ENCODE data around the gene COPS7B. TPM values are rescaled to one million over a fixed set of nuclear protein-coding genes. Genes with fewer than 3 reads are reported as not detected.
A peak's percentile ranks its signal among the peaks of the same experiment; 100 is the strongest.

COPS7B gene
- total RNA-seq, 1 donor from 2014 or later, result 61.1 TPM

DNA sequence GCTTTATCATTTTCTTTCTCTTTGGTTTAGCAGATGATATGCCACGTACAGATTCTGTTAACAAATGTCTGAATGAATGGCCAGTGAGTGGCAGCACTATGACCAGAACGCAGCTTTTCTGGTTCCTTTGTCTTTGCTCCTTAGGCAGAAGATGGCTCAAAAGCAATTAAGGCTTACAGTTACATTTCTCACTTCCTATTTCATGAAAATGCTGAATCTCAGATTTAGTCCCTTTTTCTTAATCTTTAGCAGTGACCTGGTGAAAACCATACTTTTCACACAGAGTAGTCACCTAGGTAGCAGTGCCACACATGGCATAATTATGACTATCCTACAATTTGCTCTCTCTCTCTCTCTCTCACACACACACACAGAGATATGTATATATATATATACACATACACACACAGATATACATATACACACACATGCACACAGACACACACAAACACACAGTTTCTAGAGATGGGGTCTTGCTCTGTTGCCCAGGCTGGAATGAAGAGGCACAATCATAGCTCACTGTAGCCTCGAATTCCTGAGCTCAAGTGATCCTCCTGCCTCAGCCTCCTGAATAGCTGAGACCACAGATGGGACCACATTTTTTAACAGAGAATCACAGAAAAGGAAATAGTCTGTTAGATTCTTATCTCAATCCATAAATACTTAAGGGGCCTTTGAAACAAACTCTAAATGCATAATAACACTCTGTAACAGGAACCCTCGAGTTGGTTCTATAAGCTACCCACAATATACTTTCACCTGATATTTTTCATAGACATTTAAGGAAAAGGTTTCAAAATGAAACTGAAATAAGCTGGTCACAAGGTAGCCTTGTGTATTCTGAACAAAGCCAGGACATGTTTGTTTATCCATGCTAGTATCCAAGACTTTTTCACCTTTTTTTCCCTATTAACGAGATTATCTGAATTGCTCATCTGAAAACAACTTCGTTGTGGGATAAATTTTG, 16.8 kb upstream of the COPS7B start:
- H3K27me3 Mint-ChIP-seq (ENCODE audit: insufficient read depth), result no peaks in the 10 kb centered on the region
- H3K36me3 Mint-ChIP-seq (ENCODE audit: low read depth), result no peaks in the 10 kb centered on the region
- peaks cover 34% of the 10 kb centered on the region for H3K4me1 Mint-ChIP-seq (ENCODE audit: low read depth)
- H3K9me3 Mint-ChIP-seq, result no peaks in the 10 kb centered on the region
- no peak for DNase-seq (ENCODE audit: low spot score)
- H3K4me3 Mint-ChIP-seq, result no peak overlapping the region
- intact Hi-C loops (cut with micrococcal nuclease), result no loop called here
- H3K27ac Mint-ChIP-seq, result no peak overlapping the region

DNA sequence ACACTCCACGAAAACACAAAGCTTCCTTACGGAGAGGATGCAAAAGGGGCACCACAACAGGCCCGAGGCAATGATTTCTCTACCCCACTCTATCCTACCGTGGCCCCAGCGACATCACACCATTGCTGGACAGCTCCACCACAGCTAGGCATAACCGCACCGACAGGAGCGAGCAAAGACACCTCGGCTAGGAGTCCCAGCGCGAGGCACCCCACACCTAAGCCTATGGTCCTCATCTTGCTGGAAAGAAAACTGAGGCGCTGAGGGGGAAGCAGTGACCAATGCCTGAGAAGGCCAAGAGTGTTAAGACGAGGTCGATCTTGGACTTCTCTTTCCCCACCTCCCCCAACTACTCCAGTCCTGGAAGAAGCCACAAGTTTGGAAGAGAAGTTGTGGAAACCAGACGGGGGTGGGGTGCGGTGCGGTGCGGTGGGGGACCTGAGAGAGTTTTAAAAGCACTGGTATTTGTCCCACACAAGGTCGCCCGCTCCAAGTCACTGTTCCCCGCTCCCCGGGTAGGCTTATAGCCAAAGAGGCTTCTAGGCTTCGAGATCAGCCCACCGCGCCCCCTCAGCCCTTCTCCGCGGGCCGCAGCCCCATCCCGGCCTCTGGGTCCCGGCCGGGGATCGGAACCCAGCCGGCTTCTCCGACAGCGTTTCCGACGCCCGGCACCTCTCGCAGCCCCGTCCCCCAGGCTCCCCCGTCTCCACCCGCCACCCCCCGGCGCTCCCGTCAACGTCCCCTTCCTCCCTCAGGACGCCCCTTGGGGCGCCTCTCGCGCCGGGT, 5.9 kb upstream of the COPS7B start:
- peak overlapping the region; percentile 59 for H3K27ac Mint-ChIP-seq
- H3K36me3 Mint-ChIP-seq (ENCODE audit: low read depth), result peaks cover 7% of the 10 kb centered on the region
- DNase-seq (ENCODE audit: low spot score), result no peak
- no peaks in the 10 kb centered on the region for H3K9me3 Mint-ChIP-seq
- H3K4me1 Mint-ChIP-seq (ENCODE audit: low read depth), result peaks cover 49% of the 10 kb centered on the region
- H3K27me3 Mint-ChIP-seq (ENCODE audit: insufficient read depth), result no peaks in the 10 kb centered on the region
- H3K4me3 Mint-ChIP-seq, result peak overlapping the region; percentile 93
- intact Hi-C loops (cut with micrococcal nuclease), result loop anchor here (2.0 to 5.0 kb wide), 3 partner anchors 104 to 1858 kb away; partner anchors contain the start of genes ATG16L1, FBXO36 and TRIP12

DNA sequence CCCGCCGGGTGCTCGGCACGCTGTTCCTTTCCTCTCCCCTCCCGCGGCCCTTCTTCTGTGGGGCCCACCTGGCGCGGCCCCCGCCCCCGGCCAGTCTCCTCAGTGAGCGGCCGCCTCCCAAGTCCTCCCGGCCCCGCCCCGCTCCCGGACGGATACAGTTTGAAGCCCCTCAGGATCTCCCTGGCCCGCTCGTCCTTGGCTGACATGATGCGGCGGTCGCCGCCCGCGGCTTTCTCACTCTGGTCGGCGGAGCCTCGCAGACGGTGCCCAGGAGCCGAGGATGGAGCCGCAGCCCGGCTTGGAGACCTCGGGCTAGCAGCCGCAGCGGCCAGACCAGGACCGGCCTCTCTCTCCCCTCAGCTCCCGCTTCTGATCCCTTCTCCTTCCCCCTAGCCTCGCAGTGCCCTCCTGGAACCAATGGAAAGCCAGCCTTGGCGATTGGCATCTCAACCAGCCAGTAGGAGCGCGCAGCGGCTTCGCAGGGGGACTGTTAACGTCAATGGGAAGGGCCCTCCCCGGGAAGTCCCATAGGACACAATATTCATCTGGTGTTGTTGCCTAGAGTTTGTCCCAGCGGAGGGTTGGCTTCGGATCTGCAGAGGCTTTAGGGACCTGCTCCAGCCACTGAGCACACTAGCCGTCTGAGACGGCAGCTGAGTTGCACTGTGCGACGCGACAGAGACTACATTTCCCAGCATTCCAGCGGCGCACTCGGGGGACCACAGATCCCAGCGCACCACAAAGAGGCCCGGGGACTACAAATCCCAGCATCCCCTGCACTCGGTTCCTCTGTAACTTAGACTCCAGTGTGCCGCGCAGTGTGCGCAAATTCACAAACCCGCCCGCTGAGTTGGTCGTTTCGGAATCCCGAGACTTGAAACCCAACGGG, 5.1 kb upstream of the COPS7B start, which contains the start of gene PDE6D:
Gene PDE6D (minus strand): TSS at position 374 of the 889 bp plus-strand sequence. CDS start 168 bp downstream, at position 206.
- Mint-ChIP-seq H3K27ac (peak within 1 kb of the TSS; percentile 94), H3K4me3 (peak within 1 kb of the TSS; percentile 93), H3K4me1 (ENCODE audit: low read depth) (peaks cover 56% of the 10 kb centered on the region), H3K36me3 (ENCODE audit: low read depth) (peaks cover 7% of the 10 kb centered on the region), H3K27me3 (ENCODE audit: insufficient read depth) (no peaks in the 10 kb centered on the region), H3K9me3 (no peaks in the 10 kb centered on the region)
- peak; percentile 98 for DNase-seq (ENCODE audit: low spot score)
- intact Hi-C loops (cut with micrococcal nuclease), result loop anchor here (1.0 to 5.0 kb wide), 10 partner anchors 66 to 1858 kb away; partner anchors contain the start of genes ATG16L1, FBXO36, NCL and PSMD1

DNA sequence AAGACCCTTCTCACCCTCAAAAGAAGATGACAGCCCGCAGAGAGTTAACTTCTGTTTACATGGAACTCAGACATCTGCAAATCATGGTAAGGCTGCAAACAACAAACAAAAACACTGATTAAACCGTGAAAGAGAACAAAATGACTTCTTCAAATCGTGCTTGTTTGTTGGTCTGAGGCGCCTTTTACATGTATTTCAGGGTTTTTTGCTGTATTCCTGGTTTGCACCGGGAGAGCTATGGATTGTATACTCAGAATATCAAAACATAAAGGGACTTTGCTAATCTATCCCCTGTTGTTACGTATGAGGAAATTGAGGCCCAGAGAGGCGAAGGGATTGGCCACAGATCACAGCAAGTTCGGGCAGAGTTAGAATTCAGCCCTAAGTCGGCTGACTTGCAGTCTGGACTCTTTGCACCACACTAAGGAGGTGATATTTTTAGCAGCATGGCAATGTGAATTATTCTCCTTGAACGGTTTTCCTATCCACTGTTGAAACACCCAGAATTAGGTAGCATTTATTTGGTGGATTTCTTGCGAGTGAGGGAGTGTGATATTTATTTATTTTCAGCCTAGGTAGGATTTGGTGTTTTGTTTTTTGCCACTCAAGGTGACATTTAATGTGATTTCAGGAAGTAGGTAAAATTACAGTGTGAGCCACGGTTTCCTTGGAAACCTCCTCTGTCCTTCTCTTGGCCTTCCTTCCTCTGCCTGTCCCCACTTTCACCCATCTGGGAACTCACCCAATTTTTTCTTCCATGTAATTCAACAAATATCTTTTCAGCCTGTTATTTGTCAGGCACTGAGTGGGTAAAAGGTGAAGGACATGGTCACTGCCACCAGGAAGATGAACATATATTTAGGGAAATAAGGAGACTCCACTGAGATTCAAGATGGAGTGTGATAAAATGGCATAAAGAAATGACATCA, 4.2 kb upstream of the COPS7B start:
- Mint-ChIP-seq H3K36me3 (ENCODE audit: low read depth) (peaks cover 7% of the 10 kb centered on the region), H3K4me3 (peak overlapping the region; percentile 93), H3K27me3 (ENCODE audit: insufficient read depth) (no peaks in the 10 kb centered on the region), H3K27ac (peak overlapping the region; percentile 94), H3K4me1 (ENCODE audit: low read depth) (peaks cover 62% of the 10 kb centered on the region), H3K9me3 (no peaks in the 10 kb centered on the region)
- DNase-seq (ENCODE audit: low spot score), result no peak
- intact Hi-C loops (cut with micrococcal nuclease), result loop anchor here (1.0 to 5.0 kb wide), 10 partner anchors 67 to 1859 kb away; partner anchors contain the start of genes ATG16L1, FBXO36, NCL and PSMD1

DNA sequence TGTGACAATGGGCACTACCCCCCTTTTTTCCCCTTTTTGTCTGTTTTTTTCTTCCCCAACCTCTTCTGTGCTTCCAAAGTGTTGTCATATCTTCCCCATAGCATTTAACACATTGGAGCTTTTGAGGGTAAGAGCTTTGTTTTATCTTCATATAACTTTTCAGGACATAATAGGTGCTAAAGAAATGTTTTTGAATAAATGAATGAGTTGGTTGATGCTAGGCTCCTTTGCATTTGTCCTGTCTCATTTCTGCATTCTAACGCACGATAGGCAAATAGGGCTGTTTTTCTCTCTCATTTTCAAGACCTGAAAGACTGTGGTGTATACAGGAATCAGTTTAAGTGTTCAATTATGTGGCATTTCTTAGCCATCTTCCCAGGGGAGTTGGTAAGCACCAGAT, 832 bp upstream of the COPS7B start:
- no peak for DNase-seq (ENCODE audit: low spot score)
- peaks cover 54% of the 10 kb centered on the region for H3K4me1 Mint-ChIP-seq (ENCODE audit: low read depth)
- peak overlapping the region; percentile 86 for H3K27ac Mint-ChIP-seq
- no peaks in the 10 kb centered on the region for H3K9me3 Mint-ChIP-seq
- intact Hi-C loops (cut with micrococcal nuclease), result loop anchor here (5.0 kb wide), 1 partner anchor 767 kb away; the partner anchor contains the start of genes EIF4E2 and TIGD1
- H3K4me3 Mint-ChIP-seq, result peak overlapping the region; percentile 94
- no peaks in the 10 kb centered on the region for H3K27me3 Mint-ChIP-seq (ENCODE audit: insufficient read depth)
- peaks cover 10% of the 10 kb centered on the region for H3K36me3 Mint-ChIP-seq (ENCODE audit: low read depth)

DNA sequence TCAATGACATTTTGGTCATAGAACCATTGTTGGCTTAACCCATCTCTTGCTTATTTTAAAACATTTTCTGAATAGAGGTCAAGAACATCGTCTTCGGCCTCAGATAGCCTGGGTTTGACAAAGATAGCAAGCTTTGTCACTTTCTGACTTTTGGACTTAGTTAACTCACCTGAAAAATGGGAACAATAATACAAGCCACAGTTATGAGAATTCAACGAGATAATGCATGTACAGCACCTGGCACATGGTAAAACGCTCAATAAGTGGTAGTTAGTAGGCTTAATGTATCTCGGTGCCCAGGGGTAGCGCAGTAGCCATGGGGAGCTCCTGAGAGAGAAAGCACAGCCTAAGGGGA, 446 bp upstream of the COPS7B start:
- Mint-ChIP-seq H3K36me3 (ENCODE audit: low read depth) (peaks cover 10% of the 10 kb centered on the region), H3K27ac (peak overlapping the region; percentile 86), H3K4me1 (ENCODE audit: low read depth) (peaks cover 54% of the 10 kb centered on the region), H3K27me3 (ENCODE audit: insufficient read depth) (no peaks in the 10 kb centered on the region), H3K4me3 (peak overlapping the region; percentile 94), H3K9me3 (no peaks in the 10 kb centered on the region)
- intact Hi-C loops (cut with micrococcal nuclease), result loop anchor here (1.0 to 5.0 kb wide), 2 partner anchors 173 to 767 kb away; partner anchors contain the start of genes EIF4E2 and TIGD1
- DNase-seq (ENCODE audit: low spot score), result no peak

DNA sequence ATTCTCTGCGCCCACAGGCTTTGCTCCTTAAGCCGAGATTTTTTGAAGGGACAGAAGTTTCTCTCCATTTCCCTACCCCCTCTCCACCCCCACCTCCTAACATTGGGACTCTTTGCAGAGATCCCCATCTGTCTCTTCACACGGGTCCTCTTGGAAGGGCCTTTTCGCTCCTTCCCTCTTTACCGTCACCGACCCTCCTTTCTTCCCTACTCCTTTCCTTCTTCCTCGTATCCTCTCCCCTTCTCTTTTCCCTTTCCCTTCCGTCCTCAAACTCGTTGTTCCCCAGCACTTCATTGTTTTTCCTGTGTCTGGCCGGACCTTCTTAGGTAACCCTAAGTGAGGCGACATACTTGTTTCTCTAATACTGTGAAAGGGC, 660 bp downstream of the COPS7B start:
- peak overlapping the region; percentile 94 for H3K4me3 Mint-ChIP-seq
- intact Hi-C loops (cut with micrococcal nuclease), result loop anchor here (1.0 to 5.0 kb wide), 2 partner anchors 175 to 765 kb away; partner anchors contain the start of genes EIF4E2 and TIGD1
- no peaks in the 10 kb centered on the region for H3K9me3 Mint-ChIP-seq
- peaks cover 18% of the 10 kb centered on the region for H3K36me3 Mint-ChIP-seq (ENCODE audit: low read depth)
- H3K27ac Mint-ChIP-seq, result peak overlapping the region; percentile 88
- H3K4me1 Mint-ChIP-seq (ENCODE audit: low read depth), result peaks cover 44% of the 10 kb centered on the region
- H3K27me3 Mint-ChIP-seq (ENCODE audit: insufficient read depth), result no peaks in the 10 kb centered on the region
- no peak for DNase-seq (ENCODE audit: low spot score)

DNA sequence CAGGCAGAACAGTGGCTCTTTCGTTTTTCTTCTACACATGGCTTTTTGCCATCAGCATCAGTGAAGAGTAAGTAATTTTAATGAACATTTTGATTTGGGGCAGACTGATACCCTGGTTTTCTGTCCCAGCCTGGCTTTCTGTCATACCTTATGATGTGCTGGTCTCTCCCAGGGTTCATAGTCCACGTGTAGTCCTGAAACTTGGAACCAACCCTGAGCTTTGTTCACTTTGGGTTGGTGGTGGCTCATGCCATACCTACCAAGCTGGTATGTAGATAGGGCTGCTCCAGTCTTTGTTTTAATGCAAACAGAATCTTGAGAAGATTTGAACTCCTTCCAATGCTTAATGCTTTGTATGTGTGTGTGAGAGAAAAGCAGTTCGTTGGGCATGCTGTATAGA, 4.9 kb downstream of the COPS7B start:
- Mint-ChIP-seq H3K27me3 (ENCODE audit: insufficient read depth) (no peaks in the 10 kb centered on the region), H3K27ac (no peak overlapping the region), H3K4me1 (ENCODE audit: low read depth) (peaks cover 13% of the 10 kb centered on the region), H3K36me3 (ENCODE audit: low read depth) (peaks cover 31% of the 10 kb centered on the region), H3K9me3 (no peaks in the 10 kb centered on the region), H3K4me3 (no peak overlapping the region)
- intact Hi-C loops (cut with micrococcal nuclease), result no loop called here
- no peak for DNase-seq (ENCODE audit: low spot score)

DNA sequence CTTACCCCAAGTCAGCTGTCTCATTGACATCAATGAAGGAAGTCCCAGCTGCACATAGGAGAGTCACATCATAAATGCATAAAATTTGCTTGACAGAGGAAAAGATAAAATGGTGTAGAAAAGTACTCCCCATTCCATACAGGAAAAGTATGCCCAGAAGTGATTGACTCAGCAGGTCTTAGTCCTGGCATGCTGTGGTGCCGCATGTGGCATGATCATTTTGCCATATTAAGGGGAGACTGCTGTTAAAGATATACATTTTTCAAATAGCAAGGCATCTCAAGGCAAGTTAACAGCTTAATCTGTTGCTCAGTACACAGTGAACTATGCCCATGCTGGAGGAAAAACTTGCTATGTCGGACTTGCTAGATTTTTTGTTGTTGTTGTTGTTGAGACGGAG, 8.1 kb downstream of the COPS7B start:
- Mint-ChIP-seq H3K4me1 (ENCODE audit: low read depth) (no peaks in the 10 kb centered on the region), H3K27ac (no peak overlapping the region), H3K27me3 (ENCODE audit: insufficient read depth) (no peaks in the 10 kb centered on the region), H3K36me3 (ENCODE audit: low read depth) (peaks cover 44% of the 10 kb centered on the region), H3K4me3 (no peak overlapping the region), H3K9me3 (no peaks in the 10 kb centered on the region)
- intact Hi-C loops (cut with micrococcal nuclease), result no loop called here
- no peak for DNase-seq (ENCODE audit: low spot score)

DNA sequence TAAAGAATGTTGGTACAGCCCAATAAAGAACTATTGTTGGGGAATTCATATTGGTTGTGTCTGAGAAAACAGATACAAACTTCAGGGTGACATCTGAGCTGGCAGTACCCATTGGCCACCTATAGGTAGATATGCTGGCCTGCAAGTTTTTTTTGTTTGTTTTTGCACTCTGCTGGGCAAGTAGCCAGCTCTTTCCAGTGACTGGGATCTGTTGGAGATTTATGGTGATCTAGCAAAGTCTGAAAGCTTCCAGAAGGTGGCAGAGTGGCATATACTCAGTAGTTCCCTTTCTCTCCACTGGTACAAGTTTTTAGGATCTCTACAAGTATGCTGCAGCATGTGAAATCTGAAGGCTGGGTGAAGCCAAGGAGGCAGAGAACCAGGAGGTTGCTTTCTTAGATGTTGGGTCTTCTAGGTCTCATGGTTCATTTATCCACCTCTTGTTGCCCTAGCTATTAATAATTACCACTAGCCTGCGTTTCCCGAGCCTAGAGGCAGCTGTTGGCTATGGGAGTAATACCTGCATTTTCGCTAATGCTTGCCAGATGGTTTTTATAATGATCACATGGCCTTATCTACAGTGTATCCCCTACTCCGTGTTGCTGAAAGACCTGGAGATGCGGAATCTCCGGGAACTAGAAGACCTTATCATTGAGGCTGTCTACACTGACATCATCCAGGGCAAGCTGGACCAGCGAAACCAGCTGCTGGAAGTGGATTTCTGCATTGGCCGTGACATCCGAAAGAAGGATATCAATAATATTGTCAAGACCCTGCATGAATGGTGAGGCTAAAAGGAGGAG, 9.5 kb downstream of the COPS7B start:
- Mint-ChIP-seq H3K4me1 (ENCODE audit: low read depth) (no peaks in the 10 kb centered on the region), H3K36me3 (ENCODE audit: low read depth) (peaks cover 39% of the 10 kb centered on the region), H3K27ac (no peak overlapping the region), H3K27me3 (ENCODE audit: insufficient read depth) (no peaks in the 10 kb centered on the region), H3K9me3 (no peaks in the 10 kb centered on the region), H3K4me3 (no peak overlapping the region)
- intact Hi-C loops (cut with micrococcal nuclease), result no loop called here
- no peak for DNase-seq (ENCODE audit: low spot score)

All from activated T-helper 1 cell treated with anti-CD3 and anti-CD28 coated beads, Interleukin-12 subunit alpha, Interleukin-12 subunit beta, Interleukin-2, Interleukin-4 antibody, amounts not matched to agents 30 ng/mL and 10 ng/mL and 1 ng/mL, durations not matched to agents 14 hours and 24 hours and 36 hours (primary cell).